Ascending aorta (tissue), 2 donors: ENCODE data around the gene PAGR1. TPM values are rescaled to one million over a fixed set of nuclear protein-coding genes. Genes with fewer than 3 reads are reported as not detected.

Source experiments
- DNase-seq, 2 donors: peaks; one replicate each; pipeline ENCODE4 v3.0.0-alpha.2; 2019; ENCODE audit warnings: low spot score in 2 of 2
- H3K27ac ChIP-seq, 2 donors: fragments of 200-600 bp; sonication (generic); one replicate each; pipeline ENCODE4 v1.5.1; 2016 to 2017; ENCODE audit warnings: mild to moderate bottlenecking in 1 of 2
- H3K27me3 ChIP-seq: fragments of 200-600 bp; sonication (generic); one replicate; pipeline ENCODE4 v1.5.1; 2017
- H3K36me3 ChIP-seq, 2 donors: fragments of 200-600 bp; sonication (generic); one replicate each; pipeline ENCODE4 v1.5.1; 2016
- H3K4me1 ChIP-seq, 2 donors: fragments of 200-600 bp; sonication (generic); one replicate each; pipeline ENCODE4 v1.5.1; 2016 to 2017; ENCODE audit warnings: mild to moderate bottlenecking in 1 of 2
- H3K4me3 ChIP-seq, 2 donors: fragments of 200-600 bp; sonication (generic); one replicate each; pipeline ENCODE4 v1.5.1; 2016 to 2017; ENCODE audit warnings: mild to moderate bottlenecking in 1 of 2
- H3K9me3 ChIP-seq, 2 donors: fragments of 200-600 bp; sonication (generic); one replicate each; pipeline ENCODE4 v1.5.1; 2016
- CTCF ChIP-seq, 3 experiments: fragments of 200-600 bp in 2 of 3; fragments of 450-650 bp in 1 of 3; sonication (generic) in 2 of 3; IDR thresholded peaks; one replicate each; pipeline ENCODE4 v1.5.1; 2016 to 2019; ENCODE audit warnings: antibody characterized with exemption in 3 of 3, mild to moderate bottlenecking in 1 of 3, moderate library complexity in 1 of 3
- intact Hi-C: fragments of 100-400 bp; cut with DNase I; formaldehyde crosslinking; loops from one replicate; pipeline ENCODE4 v1.15.1; 2023
- total RNA-seq: library from RNA; depleted of rRNA; stranded (reverse); fragments of >200 nt; gene quantifications from one replicate; pipeline ENCODE4 v1.1.0, GENCODE V29; 2016

The PAGR1 gene
- total RNA-seq, 1 donor from 2014 or later: 54.3 TPM

GRCh38 chr16:29806641-29807425 is 9.1 kb upstream of the PAGR1 start:
- DNase-seq: no peak
- H3K36me3 ChIP-seq: peaks cover 14 to 19% of the 10 kb centered on the region in 2 donors
- H3K4me3 ChIP-seq: peak overlapping the region; percentile 64 to 75
- TF ChIP-seq CTCF (IDR thresholded peaks at IDR 0.05): no peak
- H3K27me3 ChIP-seq: no peaks in the 10 kb centered on the region
- peak overlapping the region; percentile 88 to 94 for H3K27ac ChIP-seq
- H3K9me3 ChIP-seq: no peaks in the 10 kb centered on the region
- peaks cover 18 to 34% of the 10 kb centered on the region in 2 donors for H3K4me1 ChIP-seq
- intact Hi-C loops: loop anchor here (1.0 to 10.0 kb wide), 7 partner anchors 9 to 1648 kb away; partner anchors contain the start of genes ALDOA, ARMC5, HIRIP3 and INO80E

GRCh38 chr16:29807426-29808218 is 8.3 kb upstream of the PAGR1 start:
- peaks cover 18 to 36% of the 10 kb centered on the region in 2 donors for H3K4me1 ChIP-seq
- peak; percentile 69 to 93 for DNase-seq
- intact Hi-C loops: loop anchor here (1.0 to 10.0 kb wide), 7 partner anchors 9 to 1647 kb away; partner anchors contain the start of genes ALDOA, ARMC5, HIRIP3 and INO80E

GRCh38 chr16:29808219-29808900 is 7.6 kb upstream of the PAGR1 start:
- peak overlapping the region; percentile 88 to 94 for H3K27ac ChIP-seq
- TF ChIP-seq CTCF (IDR thresholded peaks at IDR 0.05): no peak
- no peaks in the 10 kb centered on the region for H3K9me3 ChIP-seq
- peaks cover 14 to 19% of the 10 kb centered on the region in 2 donors for H3K36me3 ChIP-seq
- H3K4me1 ChIP-seq: peaks cover 18 to 43% of the 10 kb centered on the region in 2 donors
- H3K27me3 ChIP-seq: no peaks in the 10 kb centered on the region
- peak overlapping the region; percentile 64 to 75 for H3K4me3 ChIP-seq
- DNase-seq: no peak
- intact Hi-C loops: loop anchor here (5.0 to 10.0 kb wide), 5 partner anchors 119 to 1646 kb away; partner anchors contain the start of genes ALDOA, ARMC5, HIRIP3 and INO80E

More at GRCh38 chr16:29807426-29808218, 8.3 kb upstream of the PAGR1 start:
- TF ChIP-seq CTCF (IDR thresholded peaks at IDR 0.05): peak; percentile 48 to 59 (median 55)
- peak overlapping the region; percentile 88 to 94 for H3K27ac ChIP-seq
- no peaks in the 10 kb centered on the region for H3K9me3 ChIP-seq
- H3K4me3 ChIP-seq: peak overlapping the region; percentile 64 to 75
- H3K36me3 ChIP-seq: peaks cover 14 to 19% of the 10 kb centered on the region in 2 donors
- H3K27me3 ChIP-seq: no peaks in the 10 kb centered on the region

- Histone ChIP-seq H3K4me1 (peaks cover 18 to 49% of the 10 kb centered on the region in 2 donors), H3K9me3 (no peaks in the 10 kb centered on the region), H3K4me3 (peak overlapping the region; percentile 64 to 75), H3K27ac (peak overlapping the region; percentile 88 to 94), H3K36me3 (peaks cover 14 to 19% of the 10 kb centered on the region in 2 donors), H3K27me3 (no peaks in the 10 kb centered on the region)
- no peak for DNase-seq
- intact Hi-C loops: loop anchor here (5.0 to 10.0 kb wide), 5 partner anchors 118 to 1646 kb away; partner anchors contain the start of genes ALDOA, ARMC5, HIRIP3 and INO80E
- TF ChIP-seq CTCF (IDR thresholded peaks at IDR 0.05): no peak
These were observed 6.8 kb upstream of the PAGR1 start for GRCh38 chr16:29809031-29809747.
